Measurements from ENCODE around the gene TRIO.
A peak's percentile ranks its signal among the peaks of the same experiment; 100 is the strongest.

The TRIO gene

GRCh38 chr5:14460844-14461398 lies 317.8 kb downstream of the TRIO start:
- no peak for DNase-seq (ENCODE audit: low spot score)

GRCh38 chr5:14462681-14463080 lies 319.5 kb downstream of the TRIO start:
- DNase-seq (ENCODE audit: low spot score) = no peak

- DNase-seq (ENCODE audit: low spot score) = peak; percentile 70
Measured at GRCh38 chr5:14463629-14464028, 320.5 kb downstream of the TRIO start.

- no peak for DNase-seq (ENCODE audit: low spot score)
Measured at GRCh38 chr5:14464096-14464495, 321.0 kb downstream of the TRIO start.

GRCh38 chr5:14464671-14465070 lies 321.5 kb downstream of the TRIO start:
- no peak for DNase-seq (ENCODE audit: low spot score)

- DNase-seq (ENCODE audit: low spot score) = no peak
Measured at GRCh38 chr5:14465116-14465515, 322.0 kb downstream of the TRIO start.

GRCh38 chr5:14465776-14466175 lies 322.6 kb downstream of the TRIO start:
- DNase-seq (ENCODE audit: low spot score) = no peak

- DNase-seq (ENCODE audit: low spot score) = no peak
Measured at GRCh38 chr5:14467251-14467650, 324.1 kb downstream of the TRIO start.

- DNase-seq (ENCODE audit: low spot score) = no peak
Measured at GRCh38 chr5:14467886-14468285, 324.7 kb downstream of the TRIO start.

GRCh38 chr5:14469551-14470377 lies 326.6 kb downstream of the TRIO start:
- DNase-seq (ENCODE audit: low spot score) = no peak

- no peak for DNase-seq (ENCODE audit: low spot score)
Measured at GRCh38 chr5:14471507-14471906, 328.4 kb downstream of the TRIO start.

- DNase-seq (ENCODE audit: low spot score) = no peak
Measured at GRCh38 chr5:14472986-14473567, 329.9 kb downstream of the TRIO start.

GRCh38 chr5:14475045-14475444 lies 331.9 kb downstream of the TRIO start:
- DNase-seq (ENCODE audit: low spot score) = no peak

GRCh38 chr5:14476786-14477435 lies 333.8 kb downstream of the TRIO start:
- DNase-seq (ENCODE audit: low spot score) = peak; percentile 51

GRCh38 chr5:14479143-14479696 lies 336.1 kb downstream of the TRIO start:
- DNase-seq (ENCODE audit: low spot score) = no peak

GRCh38 chr5:14481349-14481748 lies 338.2 kb downstream of the TRIO start:
- DNase-seq (ENCODE audit: low spot score) = no peak

- no peak for DNase-seq (ENCODE audit: low spot score)
Measured at GRCh38 chr5:14482085-14482484, 338.9 kb downstream of the TRIO start.

GRCh38 chr5:14483504-14484157 lies 340.5 kb downstream of the TRIO start:
- no peak for DNase-seq (ENCODE audit: low spot score)

GRCh38 chr5:14486486-14486885 lies 343.3 kb downstream of the TRIO start:
- DNase-seq (ENCODE audit: low spot score) = no peak

GRCh38 chr5:14486996-14487896 lies 344.1 kb downstream of the TRIO start:
- no peak for DNase-seq (ENCODE audit: low spot score)
